GM12872 (cell line): Measurements from ENCODE around the gene TUBGCP2.

Experiments used
- TF ChIP-seq, protein P1 (sequence below): IDR thresholded peaks from 3 replicates; pipeline ENCODE4 v1.5.1; 2011; ENCODE audit warnings: low read depth, mild to moderate bottlenecking, low read length, moderate library complexity; ENCODE audit not compliant: insufficient read depth

TUBGCP2 gene

GRCh38 chr10:133268532-133268931 is 40.1 kb downstream of the TUBGCP2 start:
- TF ChIP-seq, protein P1, sequence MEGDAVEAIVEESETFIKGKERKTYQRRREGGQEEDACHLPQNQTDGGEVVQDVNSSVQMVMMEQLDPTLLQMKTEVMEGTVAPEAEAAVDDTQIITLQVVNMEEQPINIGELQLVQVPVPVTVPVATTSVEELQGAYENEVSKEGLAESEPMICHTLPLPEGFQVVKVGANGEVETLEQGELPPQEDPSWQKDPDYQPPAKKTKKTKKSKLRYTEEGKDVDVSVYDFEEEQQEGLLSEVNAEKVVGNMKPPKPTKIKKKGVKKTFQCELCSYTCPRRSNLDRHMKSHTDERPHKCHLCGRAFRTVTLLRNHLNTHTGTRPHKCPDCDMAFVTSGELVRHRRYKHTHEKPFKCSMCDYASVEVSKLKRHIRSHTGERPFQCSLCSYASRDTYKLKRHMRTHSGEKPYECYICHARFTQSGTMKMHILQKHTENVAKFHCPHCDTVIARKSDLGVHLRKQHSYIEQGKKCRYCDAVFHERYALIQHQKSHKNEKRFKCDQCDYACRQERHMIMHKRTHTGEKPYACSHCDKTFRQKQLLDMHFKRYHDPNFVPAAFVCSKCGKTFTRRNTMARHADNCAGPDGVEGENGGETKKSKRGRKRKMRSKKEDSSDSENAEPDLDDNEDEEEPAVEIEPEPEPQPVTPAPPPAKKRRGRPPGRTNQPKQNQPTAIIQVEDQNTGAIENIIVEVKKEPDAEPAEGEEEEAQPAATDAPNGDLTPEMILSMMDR: no peak

DNA sequence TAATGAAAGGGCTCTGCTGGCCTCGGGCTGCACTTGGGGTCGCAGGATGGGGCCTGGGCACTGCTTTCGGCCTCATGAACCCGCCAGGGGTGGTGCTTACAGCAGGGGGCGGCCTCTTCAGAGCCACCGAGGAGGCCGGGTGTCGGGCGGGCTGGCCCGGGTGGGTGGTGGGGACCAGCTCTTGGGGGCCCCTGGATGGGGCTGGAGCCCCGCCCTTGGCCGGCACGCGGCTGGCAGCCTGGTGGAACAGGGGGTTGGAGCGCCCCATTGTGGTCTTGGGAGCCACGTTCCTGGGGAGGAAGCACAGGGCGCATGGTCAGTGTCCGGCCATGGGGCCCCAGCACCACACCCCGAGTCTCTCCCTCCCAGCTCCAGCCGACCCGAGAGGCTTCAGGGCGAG is 40.8 kb downstream of the TUBGCP2 start:
- TF ChIP-seq, protein P1: no peak

DNA sequence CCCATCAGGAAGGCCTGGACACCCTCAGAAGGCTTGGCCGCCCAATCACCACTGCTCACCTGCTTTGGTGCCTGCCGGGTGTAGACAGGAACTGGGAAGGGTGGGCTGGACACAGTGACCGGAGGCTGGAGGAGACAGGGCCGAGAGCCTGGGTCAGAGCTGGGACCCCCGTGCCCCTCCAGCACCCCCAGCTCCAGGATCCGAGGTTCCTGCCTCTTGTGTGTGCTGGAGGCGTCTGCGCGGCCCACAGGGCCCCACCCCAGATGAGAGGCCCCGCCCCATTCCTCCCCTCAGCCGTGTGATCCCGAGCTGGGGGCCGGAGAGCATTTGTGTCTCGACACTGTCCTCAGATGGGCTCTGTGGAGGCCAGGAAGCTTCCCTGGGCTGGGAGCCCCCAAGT is 41.4 kb downstream of the TUBGCP2 start:
- TF ChIP-seq, protein P1: no peak

DNA sequence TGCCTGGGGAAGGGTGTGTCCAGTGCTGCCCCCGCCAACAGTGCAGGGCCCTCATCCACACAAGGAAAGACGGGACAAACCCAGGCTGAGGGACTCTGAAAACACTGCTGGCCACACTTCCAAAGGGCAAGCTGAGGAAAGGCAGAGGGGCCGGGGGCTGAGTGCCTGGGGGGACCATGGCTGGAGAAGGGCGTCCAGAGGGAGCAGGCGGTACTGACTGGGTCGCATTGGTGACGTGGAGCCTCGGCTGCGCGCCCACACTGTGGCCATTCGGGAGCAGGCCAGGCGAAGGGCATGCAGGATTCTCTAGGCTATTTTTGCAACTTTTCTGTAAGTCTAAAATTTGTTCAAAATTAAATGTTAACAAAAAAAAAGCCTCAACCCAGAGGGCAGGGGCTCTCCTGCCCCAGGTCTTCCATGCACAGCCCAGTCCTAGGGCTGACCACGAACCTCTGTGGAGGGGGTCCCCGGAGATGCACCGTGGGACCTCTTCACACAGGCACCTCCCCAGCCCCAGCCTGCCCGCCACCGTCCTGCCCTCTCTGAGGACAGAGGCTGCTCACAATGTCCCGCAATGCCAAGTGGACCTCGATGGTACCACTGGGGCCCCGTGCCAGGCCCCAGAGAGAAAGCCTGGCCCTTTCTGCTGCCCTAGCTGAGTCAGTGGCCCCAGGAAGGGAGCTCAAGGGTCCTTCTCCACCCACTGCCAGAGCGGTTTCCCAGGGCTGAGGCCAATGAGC is 42.4 kb downstream of the TUBGCP2 start:
- TF ChIP-seq, protein P1: no peak

DNA sequence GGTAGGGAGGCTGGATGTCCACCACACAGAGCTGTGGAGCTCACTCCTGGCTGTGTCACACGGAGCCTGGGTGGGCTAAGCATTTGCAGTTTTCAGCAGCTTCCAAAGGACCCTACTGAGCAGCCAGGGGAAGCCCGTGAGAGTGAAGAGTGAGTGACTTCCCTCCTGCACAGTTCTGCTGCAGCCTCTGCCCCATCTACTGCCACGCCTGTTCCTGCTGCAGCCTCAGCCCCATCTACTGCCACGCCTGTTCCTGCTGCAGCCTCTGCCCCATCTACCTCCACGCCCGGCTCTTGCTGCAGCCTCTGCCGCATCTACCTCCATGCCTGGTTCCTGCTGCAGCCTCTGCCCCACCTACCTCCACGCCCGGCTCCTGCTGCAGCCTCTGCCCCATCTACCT is 44.2 kb downstream of the TUBGCP2 start:
- TF ChIP-seq, protein P1: no peak

DNA sequence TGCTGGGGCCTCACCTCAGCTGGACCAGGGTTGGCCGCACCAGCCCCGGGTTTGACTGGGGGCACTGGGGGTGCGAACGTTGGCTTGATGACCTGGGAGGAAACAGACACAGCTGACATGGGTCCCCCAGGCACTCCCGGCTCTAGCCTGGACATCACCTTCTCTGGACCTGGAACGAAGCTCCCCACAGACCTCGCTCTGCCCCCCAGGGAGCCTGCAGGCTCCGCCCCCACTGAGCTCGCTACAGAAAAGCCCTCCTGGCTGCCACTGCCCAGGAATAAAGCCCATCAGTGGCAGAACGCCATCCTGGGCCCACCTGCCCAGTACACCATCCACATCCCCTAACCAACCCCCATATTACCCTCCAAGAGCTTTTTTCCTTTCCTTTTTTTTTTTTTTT is 45.0 kb downstream of the TUBGCP2 start:
- TF ChIP-seq, protein P1: no peak

DNA sequence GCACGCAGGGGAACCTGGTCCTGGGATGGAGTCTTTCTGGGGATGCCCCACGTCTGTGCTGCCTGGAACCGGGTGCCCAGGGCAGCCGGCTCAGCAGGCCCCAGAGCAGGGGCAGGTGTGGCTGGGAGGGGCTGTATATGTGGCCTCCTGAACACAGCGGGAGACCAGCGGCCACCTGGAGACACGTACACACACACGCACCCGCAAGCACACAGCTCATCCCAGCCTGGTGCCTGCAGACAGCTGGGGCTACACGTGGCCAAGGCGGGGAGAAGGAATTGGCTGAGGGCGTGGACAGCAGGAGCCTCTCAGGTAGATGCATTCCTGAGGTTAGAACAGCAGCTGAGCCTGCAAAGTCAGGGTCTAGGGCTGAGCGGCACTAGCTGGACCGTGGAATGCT is 46.0 kb downstream of the TUBGCP2 start:
- TF ChIP-seq, protein P1: no peak
